AG10803 (cell line): Measurements from ENCODE around the gene GATB.
A peak's percentile ranks its signal among the peaks of the same experiment; 100 is the strongest.

Experiments
- DNase-seq: peaks from one replicate; pipeline ENCODE4 v3.0.0; 2010; ENCODE audit warnings: low read depth
- H3K4me3 ChIP-seq: 2 replicates; pipeline ENCODE4 v1.5.1; 2011; ENCODE audit warnings: mild to moderate bottlenecking, low read length, control low read depth
- TF ChIP-seq, protein P1 (sequence below): conservative IDR thresholded peaks from 2 replicates; pipeline ENCODE4 v1.5.1; 2011; ENCODE audit warnings: mild to moderate bottlenecking, low read length, control low read depth, inconsistent platforms

GATB gene

DNA sequence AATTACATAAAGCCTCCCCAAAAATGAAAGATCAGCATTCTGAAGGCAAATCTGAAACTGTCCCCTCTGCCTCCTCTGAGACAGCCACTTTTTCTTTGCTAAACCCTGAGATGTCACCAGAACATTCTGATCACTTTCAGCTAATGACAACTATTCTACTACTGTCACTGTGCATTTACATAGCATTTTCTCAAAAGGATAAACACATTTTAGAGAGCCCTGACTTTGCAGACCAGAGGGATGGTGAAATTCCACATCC, 72.1 kb downstream of the GATB start:
- TF ChIP-seq, protein P1, sequence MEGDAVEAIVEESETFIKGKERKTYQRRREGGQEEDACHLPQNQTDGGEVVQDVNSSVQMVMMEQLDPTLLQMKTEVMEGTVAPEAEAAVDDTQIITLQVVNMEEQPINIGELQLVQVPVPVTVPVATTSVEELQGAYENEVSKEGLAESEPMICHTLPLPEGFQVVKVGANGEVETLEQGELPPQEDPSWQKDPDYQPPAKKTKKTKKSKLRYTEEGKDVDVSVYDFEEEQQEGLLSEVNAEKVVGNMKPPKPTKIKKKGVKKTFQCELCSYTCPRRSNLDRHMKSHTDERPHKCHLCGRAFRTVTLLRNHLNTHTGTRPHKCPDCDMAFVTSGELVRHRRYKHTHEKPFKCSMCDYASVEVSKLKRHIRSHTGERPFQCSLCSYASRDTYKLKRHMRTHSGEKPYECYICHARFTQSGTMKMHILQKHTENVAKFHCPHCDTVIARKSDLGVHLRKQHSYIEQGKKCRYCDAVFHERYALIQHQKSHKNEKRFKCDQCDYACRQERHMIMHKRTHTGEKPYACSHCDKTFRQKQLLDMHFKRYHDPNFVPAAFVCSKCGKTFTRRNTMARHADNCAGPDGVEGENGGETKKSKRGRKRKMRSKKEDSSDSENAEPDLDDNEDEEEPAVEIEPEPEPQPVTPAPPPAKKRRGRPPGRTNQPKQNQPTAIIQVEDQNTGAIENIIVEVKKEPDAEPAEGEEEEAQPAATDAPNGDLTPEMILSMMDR: no peak
- H3K4me3 ChIP-seq: no peak overlapping the region
- no peak for DNase-seq

DNA sequence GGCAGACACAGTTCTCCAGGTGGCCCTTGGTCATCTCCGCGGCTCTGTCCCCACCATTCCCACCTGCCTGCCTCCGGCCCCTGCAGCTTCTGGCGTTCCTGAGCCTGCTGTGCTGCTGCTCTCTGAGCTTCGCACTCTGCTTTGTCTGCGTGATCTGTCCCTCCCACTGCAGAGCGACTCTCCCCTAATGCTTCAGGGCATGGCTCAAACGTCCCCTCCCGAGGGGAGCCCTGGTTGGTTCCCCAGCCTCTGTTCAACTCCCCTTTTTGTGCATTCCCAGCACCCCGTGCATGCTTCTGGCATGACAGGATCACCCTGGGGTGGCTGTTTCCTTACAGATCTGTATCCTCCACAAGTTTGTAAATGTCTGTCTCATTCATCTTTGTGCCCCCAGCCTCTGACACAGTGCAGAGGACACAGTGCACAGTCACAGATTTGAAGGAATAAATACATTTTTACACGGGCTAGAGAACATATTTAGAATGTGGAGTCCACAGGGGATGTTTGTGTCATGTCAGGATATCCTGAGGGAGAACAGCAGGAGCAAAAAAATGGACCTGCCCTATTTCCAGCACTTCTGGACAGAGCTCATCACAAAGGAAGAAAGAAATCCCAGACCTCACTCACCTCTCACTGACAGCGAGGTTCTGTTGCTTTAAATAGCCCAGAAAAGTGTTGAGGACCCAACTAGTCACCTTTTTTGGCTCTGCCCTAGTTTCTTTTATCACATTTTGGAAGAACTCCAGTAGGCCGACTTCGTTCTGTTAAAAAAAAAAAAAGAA, 72.6 kb downstream of the GATB start:
- TF ChIP-seq, protein P1: no peak
- no peak overlapping the region for H3K4me3 ChIP-seq
- DNase-seq: peak; percentile 20

DNA sequence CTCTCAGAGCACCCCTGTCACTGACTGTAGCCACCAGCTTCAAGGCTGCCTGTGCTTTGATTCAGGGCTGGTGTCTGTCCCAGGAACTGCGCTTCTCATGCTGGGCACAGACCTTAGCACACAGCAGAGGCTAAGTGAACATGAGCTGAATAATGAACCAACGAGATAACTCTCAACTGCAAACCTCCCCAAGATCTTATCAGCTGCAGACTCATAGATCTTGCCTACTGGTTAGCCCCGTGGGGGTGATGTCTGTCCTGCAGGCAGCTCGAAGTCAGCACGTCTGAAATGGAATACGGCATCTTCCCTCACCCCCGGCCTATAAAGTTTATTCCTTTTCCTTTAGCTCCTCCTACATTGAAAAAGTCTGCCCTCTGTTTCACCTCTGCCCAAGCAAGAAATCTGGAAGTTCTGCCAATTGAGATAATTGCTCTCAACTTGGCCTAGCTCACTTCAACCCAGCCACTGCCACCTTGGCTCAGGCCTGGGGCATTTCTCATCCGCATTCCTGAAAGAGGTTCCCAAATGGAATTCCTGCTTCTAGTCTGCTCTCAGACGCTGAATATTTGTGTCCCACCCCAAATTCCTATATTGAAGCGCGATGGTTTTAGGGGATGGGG, 73.7 kb downstream of the GATB start:
- TF ChIP-seq, protein P1: no peak
- H3K4me3 ChIP-seq: no peak overlapping the region
- DNase-seq: peak; percentile 22

DNA sequence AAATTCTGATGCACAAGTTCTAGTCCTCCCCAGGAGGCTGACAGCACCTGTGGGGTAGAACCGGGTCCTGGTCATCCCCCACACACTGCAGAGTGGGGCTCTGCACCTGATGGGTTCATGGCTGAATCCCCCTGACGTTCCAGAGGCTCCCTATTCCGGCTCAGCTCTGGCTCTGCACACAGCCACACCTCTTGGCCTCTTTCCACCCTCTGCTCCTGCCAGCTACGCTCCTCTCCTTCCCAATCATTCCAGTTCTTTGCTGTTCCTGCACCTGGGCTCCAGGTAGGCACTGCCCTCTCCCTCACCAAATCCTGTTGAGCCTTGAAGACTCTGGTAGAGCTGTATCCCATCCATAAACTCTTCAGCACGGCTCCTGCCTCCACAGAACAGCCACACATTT, 75.5 kb downstream of the GATB start:
- no peak overlapping the region for H3K4me3 ChIP-seq
- TF ChIP-seq, protein P1: no peak
- no peak for DNase-seq

DNA sequence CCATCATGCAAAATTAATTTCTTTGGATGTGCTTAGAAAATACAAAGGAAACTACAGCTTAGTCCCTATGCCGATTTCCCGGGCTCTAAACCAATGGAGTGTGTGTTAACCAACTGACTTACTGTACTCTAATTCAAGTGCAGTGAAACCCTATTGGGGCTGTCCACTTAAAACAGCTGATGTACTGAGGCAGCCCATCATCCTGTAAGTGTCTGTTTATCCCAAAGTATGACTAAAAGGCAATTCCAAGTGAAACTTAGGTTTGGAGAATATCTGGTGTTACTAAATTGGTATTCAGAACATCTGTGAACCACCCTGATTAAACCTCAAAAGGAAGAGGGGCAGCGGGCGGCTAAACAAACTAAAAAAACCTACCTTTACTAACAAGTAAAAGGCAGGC, 79.7 kb downstream of the GATB start:
- DNase-seq: no peak
- TF ChIP-seq, protein P1: no peak

DNA sequence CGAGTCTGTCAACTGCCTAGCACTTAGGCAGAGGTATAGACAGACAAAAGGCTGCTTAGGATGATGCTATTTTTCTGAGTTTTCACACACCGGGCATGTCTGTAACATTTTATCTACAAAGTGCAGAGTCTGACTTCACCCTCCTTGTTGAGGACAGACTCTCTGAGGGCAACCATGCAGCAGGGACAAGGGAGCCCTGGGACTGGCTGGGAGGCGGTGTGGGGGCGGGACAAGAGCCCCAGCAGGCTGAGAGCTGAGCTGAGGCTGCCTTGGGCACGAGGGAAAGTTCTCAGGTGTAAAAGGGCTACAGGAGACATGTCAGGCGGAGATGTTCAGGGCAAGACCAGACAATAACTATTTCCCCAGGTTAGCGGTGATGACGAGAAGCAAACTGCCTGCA, 81.6 kb downstream of the GATB start:
- no peak for DNase-seq
- TF ChIP-seq, protein P1: no peak
- no peak overlapping the region for H3K4me3 ChIP-seq

More for the DNA sequence above, 79.7 kb downstream of the GATB start:
- H3K4me3 ChIP-seq: no peak overlapping the region
